SK-N-SH (cell line): ENCODE measurements around the gene CALD1.

Experiments
- CTCF ChIP-seq: fragments of 200-600 bp; sonication (generic); IDR thresholded peaks from 2 replicates; pipeline ENCODE4 v1.6.1; 2017; ENCODE audit warnings: antibody characterized with exemption, mild to moderate bottlenecking, moderate library complexity
- EZH2phosphoT487 ChIP-seq: fragments of 200-600 bp; sonication (generic); IDR thresholded peaks from 2 replicates; pipeline ENCODE4 v1.6.1; 2017; ENCODE audit warnings: low read depth, mixed run types, mild to moderate bottlenecking, antibody characterized with exemption, moderate library complexity, borderline replicate concordance
- FOSL2 ChIP-seq: IDR thresholded peaks from 2 replicates; pipeline ENCODE4 v1.4.0; 2012; ENCODE audit warnings: low read depth, mild to moderate bottlenecking, moderate library complexity, borderline replicate concordance
- FOXJ3 ChIP-seq: sonication (generic); formaldehyde crosslinking; IDR thresholded peaks from 2 replicates; pipeline ENCODE4 v1.5.1; 2020; ENCODE audit warnings: mild to moderate bottlenecking, missing genetic modification reagents
- JUND ChIP-seq: IDR thresholded peaks from 2 replicates; pipeline ENCODE4 v1.4.0; 2012
- NFIC ChIP-seq: IDR thresholded peaks from 2 replicates; pipeline ENCODE4 v1.4.0; 2012; ENCODE audit warnings: borderline replicate concordance
- REST ChIP-seq: IDR thresholded peaks from 2 replicates; pipeline ENCODE4 v1.6.1; 2012; ENCODE audit warnings: mild to moderate bottlenecking, low read depth, low read length, moderate library complexity
- USF2 ChIP-seq: fragments of 150-350 bp; IDR thresholded peaks from 2 replicates; pipeline ENCODE4 v1.6.1; 2017; ENCODE audit warnings: antibody characterized with exemption, low read length, low read depth, borderline replicate concordance

GRCh38 chr7:134826105-134826504 lies 46.7 kb downstream of the CALD1 start:
- TF ChIP-seq REST (no peak), CTCF (no peak), NFIC (no peak), EZH2phosphoT487 (no peak), FOXJ3 (CRISPR knock-in tag) (no peak), JUND (no peak), FOSL2 (no peak), USF2 (no peak)
